ENCODE results near the gene ALDOA. TPM values are rescaled to one million over a fixed set of nuclear protein-coding genes. Genes with fewer than 3 reads are reported as not detected.

The ALDOA gene
- total RNA-seq, 1 experiment from 2014 or later: 1,165 TPM

DNA sequence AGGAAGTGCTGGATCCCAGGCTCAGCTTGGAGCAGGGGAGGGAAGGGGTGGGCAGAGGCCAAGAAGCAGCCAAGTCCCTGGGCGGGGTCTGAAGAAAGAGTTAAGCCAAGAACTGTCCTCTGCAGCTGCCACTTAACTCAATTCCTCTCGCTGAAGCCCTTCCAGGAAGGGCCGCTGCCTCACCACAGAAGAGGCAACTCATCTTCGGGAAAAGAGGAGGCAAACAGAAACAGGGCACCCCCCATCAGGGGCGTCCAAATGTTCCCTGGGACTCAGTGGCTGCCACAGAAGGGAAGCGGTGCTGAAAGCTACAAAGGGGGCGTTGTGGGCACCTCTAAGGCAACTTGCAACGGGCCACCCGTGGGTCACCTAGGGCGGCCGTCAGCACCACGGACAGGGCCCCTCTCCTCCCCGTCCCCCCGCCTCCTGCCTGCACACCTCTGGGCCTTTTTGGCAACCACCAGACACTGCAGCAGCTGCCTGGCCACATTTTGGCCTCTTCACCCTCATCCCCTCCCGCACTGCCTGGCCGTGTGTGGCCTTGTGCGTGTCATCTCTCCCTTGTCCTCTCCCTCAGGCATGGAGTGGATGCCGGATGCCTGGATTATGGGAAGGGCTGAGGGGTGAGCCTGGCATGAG is 37.0 kb upstream of the ALDOA start:
- Mint-ChIP-seq H3K4me3 (ENCODE audit: unreplicated experiment) (no peak overlapping the region), H3K27me3 (ENCODE audit: insufficient read depth, unreplicated experiment) (peaks cover 53% of the 10 kb centered on the region), H3K27ac (ENCODE audit: low read depth, unreplicated experiment) (no peak overlapping the region), H3K4me1 (ENCODE audit: insufficient read depth, unreplicated experiment) (no peaks in the 10 kb centered on the region), H3K9me3 (ENCODE audit: unreplicated experiment) (no peaks in the 10 kb centered on the region), H3K36me3 (ENCODE audit: insufficient read depth, unreplicated experiment) (no peaks in the 10 kb centered on the region)
- CTCF ChIA-PET: no interaction called here
- TF ChIP-seq, protein P1, sequence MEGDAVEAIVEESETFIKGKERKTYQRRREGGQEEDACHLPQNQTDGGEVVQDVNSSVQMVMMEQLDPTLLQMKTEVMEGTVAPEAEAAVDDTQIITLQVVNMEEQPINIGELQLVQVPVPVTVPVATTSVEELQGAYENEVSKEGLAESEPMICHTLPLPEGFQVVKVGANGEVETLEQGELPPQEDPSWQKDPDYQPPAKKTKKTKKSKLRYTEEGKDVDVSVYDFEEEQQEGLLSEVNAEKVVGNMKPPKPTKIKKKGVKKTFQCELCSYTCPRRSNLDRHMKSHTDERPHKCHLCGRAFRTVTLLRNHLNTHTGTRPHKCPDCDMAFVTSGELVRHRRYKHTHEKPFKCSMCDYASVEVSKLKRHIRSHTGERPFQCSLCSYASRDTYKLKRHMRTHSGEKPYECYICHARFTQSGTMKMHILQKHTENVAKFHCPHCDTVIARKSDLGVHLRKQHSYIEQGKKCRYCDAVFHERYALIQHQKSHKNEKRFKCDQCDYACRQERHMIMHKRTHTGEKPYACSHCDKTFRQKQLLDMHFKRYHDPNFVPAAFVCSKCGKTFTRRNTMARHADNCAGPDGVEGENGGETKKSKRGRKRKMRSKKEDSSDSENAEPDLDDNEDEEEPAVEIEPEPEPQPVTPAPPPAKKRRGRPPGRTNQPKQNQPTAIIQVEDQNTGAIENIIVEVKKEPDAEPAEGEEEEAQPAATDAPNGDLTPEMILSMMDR (IDR thresholded peaks at IDR 0.05; ENCODE audit: unreplicated experiment): no peak
- intact Hi-C loops (cut with micrococcal nuclease): no loop called here
- POLR2A ChIA-PET: no interaction called here
- peak; percentile 27 for DNase-seq (ENCODE audit: unreplicated experiment)
- no TSS peak for BruUV-seq (replicated peaks)

DNA sequence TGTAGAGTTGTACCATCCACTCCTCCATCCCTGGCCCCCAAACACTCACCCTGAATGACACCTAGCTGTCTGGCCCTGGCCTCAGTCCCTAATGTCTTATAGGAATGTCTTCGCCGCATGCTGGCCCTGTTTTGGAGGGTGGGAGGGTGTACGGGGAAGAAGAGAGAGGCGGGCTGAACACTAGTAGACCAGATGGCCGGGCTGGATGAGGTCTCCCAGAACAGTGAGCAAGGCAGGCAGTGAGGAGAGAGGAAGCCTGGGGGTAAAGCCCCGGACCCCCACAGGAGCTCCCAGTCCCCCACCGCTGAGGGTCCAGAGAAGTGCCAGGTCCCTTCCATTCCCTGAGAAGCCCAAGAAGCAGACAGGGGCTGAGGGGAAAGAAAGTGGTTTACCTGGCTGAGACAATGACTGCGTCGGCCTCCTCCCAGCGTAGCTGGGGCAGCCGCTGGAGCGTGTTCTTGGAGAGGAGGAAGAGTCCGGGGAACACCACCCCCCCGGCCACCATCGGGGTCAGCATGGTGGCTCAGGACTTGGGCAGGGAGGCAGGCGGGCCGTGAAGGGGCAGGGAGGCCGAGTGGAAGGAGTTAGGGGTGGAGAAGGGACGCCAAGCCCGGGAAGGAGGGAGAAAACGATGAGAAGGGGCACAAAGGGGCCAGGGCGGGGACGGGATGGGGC is 35.4 kb upstream of the ALDOA start:
- Mint-ChIP-seq H3K27me3 (ENCODE audit: insufficient read depth, unreplicated experiment) (peaks cover 53% of the 10 kb centered on the region), H3K4me3 (ENCODE audit: unreplicated experiment) (no peak overlapping the region)
- CTCF ChIA-PET: interaction anchor here (0.7 to 2.8 kb wide), 2 partner anchors 8 to 353 kb away, joined by 3 to 32 read pairs; partner anchors contain the start of gene C16orf92

DNA sequence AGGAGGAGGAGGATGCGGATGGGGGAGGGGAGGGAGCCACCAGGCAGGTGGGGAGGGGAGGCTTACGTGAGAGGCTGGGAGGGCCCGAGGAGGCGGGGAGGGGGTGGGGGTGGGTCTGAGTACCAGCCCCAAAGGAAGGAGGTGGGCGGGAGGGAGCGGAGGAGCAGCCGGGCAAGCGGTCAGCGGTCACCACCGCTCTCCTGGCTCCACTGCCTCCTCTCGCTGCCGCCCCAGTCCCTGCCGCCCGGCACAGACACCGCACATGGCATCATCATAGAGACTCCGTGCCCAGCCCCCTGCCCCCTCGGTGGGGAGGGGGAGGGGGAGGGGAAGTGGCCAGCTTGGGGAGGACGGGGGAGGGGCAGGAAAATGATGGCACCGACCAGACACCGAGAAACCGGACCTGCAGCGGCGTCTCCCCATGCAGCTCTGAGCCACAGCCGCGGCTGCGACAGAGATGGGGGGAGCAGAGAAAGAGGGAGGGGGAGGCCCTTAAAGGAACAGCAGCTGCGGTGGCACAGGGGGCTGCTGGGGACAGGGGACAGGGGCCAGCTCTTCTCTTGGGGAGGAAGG is 34.6 kb upstream of the ALDOA start, which contains the start of gene TLCD3B:
TSS of gene TLCD3B (minus strand) at position 431 of the 573 bp plus-strand sequence. CDS start 744 bp downstream, outside the sequence.
- no TSS peak for BruUV-seq (replicated peaks)
- TF ChIP-seq, protein P1 (IDR thresholded peaks at IDR 0.05; ENCODE audit: unreplicated experiment): no peak

More for the DNA sequence above, 35.4 kb upstream of the ALDOA start:
- POLR2A ChIA-PET: no interaction called here
- intact Hi-C loops (cut with micrococcal nuclease): no loop called here
- Mint-ChIP-seq H3K27ac (ENCODE audit: low read depth, unreplicated experiment) (no peak overlapping the region), H3K9me3 (ENCODE audit: unreplicated experiment) (no peaks in the 10 kb centered on the region), H3K36me3 (ENCODE audit: insufficient read depth, unreplicated experiment) (no peaks in the 10 kb centered on the region), H3K4me1 (ENCODE audit: insufficient read depth, unreplicated experiment) (no peaks in the 10 kb centered on the region)
- BruUV-seq (replicated peaks): no TSS peak
- TF ChIP-seq, protein P1 (IDR thresholded peaks at IDR 0.05; ENCODE audit: unreplicated experiment): no peak
- no peak for DNase-seq (ENCODE audit: unreplicated experiment)

DNA sequence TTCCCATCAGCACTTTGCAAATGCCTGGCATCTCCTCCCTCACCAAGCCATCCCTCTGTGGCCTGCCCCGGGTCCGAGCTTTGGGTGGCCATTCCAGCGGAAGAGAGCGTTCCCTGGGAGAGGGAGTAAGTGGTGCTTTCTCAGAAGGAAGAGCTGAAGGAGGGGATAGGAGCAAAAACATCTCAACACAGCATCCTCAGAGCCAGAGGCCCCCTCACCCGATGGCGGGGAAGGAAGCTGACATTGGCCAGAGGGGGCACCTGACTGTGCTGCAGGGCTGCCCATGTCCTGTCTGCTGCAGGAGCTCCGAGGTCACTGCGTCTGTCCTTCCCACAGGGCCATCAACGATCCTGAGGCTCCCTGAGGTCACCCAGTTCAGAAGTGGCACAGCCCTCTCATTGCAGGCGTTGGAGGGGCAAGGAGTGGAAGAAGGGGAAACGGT is 34.1 kb upstream of the ALDOA start:
- TF ChIP-seq, protein P1 (IDR thresholded peaks at IDR 0.05; ENCODE audit: unreplicated experiment): no peak
- H3K4me3 Mint-ChIP-seq (ENCODE audit: unreplicated experiment): no peak overlapping the region
- BruUV-seq (replicated peaks): no TSS peak
- intact Hi-C loops (cut with micrococcal nuclease): no loop called here
- H3K36me3 Mint-ChIP-seq (ENCODE audit: insufficient read depth, unreplicated experiment): no peaks in the 10 kb centered on the region
- no peak overlapping the region for H3K27ac Mint-ChIP-seq (ENCODE audit: low read depth, unreplicated experiment)
- ChIA-PET CTCF (interaction anchor here (0.5 to 3.7 kb wide), 32 partner anchors 9 to 377 kb away, joined by 3 to 43 read pairs (median 6); partner anchors contain the start of genes C16orf92, KCTD13, MVP and PAGR1), POLR2A (interaction anchor here (0.5 to 1.3 kb wide), 4 partner anchors 9 to 163 kb away, joined by 3 read pairs; no protein-coding TSS in a partner anchor)
- peaks cover 42% of the 10 kb centered on the region for H3K27me3 Mint-ChIP-seq (ENCODE audit: insufficient read depth, unreplicated experiment)
- no peaks in the 10 kb centered on the region for H3K9me3 Mint-ChIP-seq (ENCODE audit: unreplicated experiment)
- H3K4me1 Mint-ChIP-seq (ENCODE audit: insufficient read depth, unreplicated experiment): no peaks in the 10 kb centered on the region
- no peak for DNase-seq (ENCODE audit: unreplicated experiment)

More for the DNA sequence above, 34.6 kb upstream of the ALDOA start, which contains the start of gene TLCD3B:
- Mint-ChIP-seq H3K36me3 (ENCODE audit: insufficient read depth, unreplicated experiment) (no peaks in the 10 kb centered on the region), H3K27me3 (ENCODE audit: insufficient read depth, unreplicated experiment) (peaks cover 47% of the 10 kb centered on the region), H3K4me3 (ENCODE audit: unreplicated experiment) (no peak within 1 kb of the TSS), H3K9me3 (ENCODE audit: unreplicated experiment) (no peaks in the 10 kb centered on the region), H3K27ac (ENCODE audit: low read depth, unreplicated experiment) (no peak within 1 kb of the TSS), H3K4me1 (ENCODE audit: insufficient read depth, unreplicated experiment) (no peaks in the 10 kb centered on the region)
- CTCF ChIA-PET: interaction anchor here (0.5 to 3.7 kb wide), 21 partner anchors 9 to 378 kb away, joined by 3 to 43 read pairs (median 5); partner anchors contain the start of gene C16orf92
- no peak for DNase-seq (ENCODE audit: unreplicated experiment)
- intact Hi-C loops (cut with micrococcal nuclease): no loop called here
- POLR2A ChIA-PET: interaction anchor here (0.9 to 1.0 kb wide), 2 partner anchors 9 to 163 kb away, joined by 3 read pairs; no protein-coding TSS in a partner anchor

Data from MCF 10A (cell line).